ENCODE measurements around the gene BPHL.
"Not testable (repeated sequence)": the region's sequence is repeated elsewhere in the genome, so short reads cannot be mapped to it uniquely, and the experiment has no call there.

Gene BPHL

DNA sequence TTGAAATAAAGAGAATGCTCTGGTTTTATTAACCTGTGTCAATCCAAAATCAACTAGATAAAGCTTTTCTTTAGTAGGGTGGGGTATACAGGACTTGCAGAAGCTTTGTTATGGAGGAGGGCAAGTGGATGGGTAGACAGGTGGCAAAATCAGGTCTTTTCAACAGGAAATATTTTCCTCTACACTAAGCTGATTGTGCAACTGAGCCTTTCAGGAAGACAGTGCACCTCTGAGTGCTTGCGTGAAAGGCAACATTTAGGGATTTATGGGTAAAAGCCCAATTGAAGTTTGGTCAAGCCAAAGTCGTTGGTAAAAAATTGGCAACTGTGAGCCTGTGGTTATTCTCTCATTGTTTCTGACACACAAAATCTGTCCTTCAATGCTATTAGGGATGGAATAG, 62.6 kb downstream of the BPHL start:
- TF ChIP-seq CTCF (conservative IDR thresholded peaks at IDR 0.05): no peak
- H3K27ac ChIP-seq: no peak overlapping the region

GRCh38 chr6:3183066-3183465, 64.6 kb downstream of the BPHL start:
- TF ChIP-seq CTCF (conservative IDR thresholded peaks at IDR 0.05): no peak
- H3K27ac ChIP-seq: no peak overlapping the region

- TF ChIP-seq CTCF (conservative IDR thresholded peaks at IDR 0.05): no peak
- H3K27ac ChIP-seq: no peak overlapping the region
These were observed 68.5 kb downstream of the BPHL start for GRCh38 chr6:3186974-3187382.

- no peak overlapping the region for H3K27ac ChIP-seq
- no peak for TF ChIP-seq CTCF (conservative IDR thresholded peaks at IDR 0.05)
These were observed 69.8 kb downstream of the BPHL start for GRCh38 chr6:3188262-3188661.

GRCh38 chr6:3189192-3189591, 70.7 kb downstream of the BPHL start:
- not testable (repeated sequence) for H3K27ac ChIP-seq

DNA sequence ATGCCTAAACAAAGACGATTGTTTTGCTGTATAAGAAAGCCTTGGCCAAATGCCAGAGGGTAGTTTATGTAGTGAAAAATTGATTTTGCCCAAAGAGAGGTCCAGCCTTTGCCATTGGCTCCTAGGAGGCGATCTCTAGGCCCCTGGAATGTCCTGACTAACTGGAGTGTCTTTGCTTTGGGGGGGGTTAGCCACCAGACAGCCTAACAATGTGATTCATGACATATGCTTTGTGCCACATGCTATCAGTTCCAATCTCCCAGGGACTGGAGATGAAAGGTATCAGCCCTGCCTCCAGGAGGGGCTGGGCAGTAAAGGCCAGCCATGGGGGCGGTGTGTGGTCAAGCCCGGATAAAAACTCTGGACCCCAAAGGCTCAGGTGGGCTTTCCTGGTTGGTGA, 71.5 kb downstream of the BPHL start:
- no peak for TF ChIP-seq CTCF (conservative IDR thresholded peaks at IDR 0.05)
- no peak overlapping the region for H3K27ac ChIP-seq

- no peak overlapping the region for H3K27ac ChIP-seq
- TF ChIP-seq CTCF (conservative IDR thresholded peaks at IDR 0.05): no peak
These were observed 72.3 kb downstream of the BPHL start for GRCh38 chr6:3190779-3191178.

DNA sequence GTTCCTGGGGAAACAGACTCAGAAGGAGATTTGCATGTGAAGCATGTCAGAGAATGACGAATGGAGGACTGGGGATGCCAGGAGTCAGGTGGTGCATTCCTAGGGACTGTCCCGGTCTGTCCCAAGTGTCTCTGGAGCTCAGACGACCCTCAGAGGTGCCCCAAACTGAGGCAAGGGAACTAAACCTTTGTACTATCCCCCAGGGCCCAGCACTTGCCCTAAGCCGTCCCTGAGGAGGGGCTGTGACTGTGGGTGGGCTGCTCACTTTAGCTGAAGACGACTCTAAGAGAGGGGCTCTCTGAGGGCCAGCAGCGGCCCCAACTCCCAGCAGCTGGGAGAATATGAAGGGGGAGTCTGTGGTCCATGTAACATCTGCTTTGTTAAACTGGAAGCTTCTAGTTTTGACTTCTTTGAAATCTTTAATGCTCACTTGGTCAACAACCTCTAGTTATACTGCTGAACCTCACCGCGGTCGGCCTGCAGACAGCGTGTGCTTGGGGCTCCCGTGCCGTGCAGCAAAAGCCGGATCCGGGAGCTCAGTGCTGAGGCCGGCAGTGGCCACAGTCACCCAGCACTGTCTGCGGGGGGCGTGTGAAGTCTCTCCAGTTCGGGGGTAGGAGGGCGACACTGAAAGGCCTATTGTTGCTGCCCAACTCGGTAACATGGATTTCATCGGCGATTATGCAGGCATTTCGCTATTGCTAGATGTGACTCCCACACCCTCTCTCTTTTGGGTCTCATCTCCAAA, 74.8 kb downstream of the BPHL start:
- no peak overlapping the region for H3K27ac ChIP-seq

More for the DNA sequence above, 74.8 kb downstream of the BPHL start:
- TF ChIP-seq CTCF (conservative IDR thresholded peaks at IDR 0.05): no peak

All from VCaP (cell line).